Effector CD4-positive, alpha-beta T cell (primary cell): ENCODE data around the gene NAXD.
"Not testable (repeated sequence)": the region's sequence is repeated elsewhere in the genome, so short reads cannot be mapped to it uniquely, and the experiment has no call there.

Experiments
- DNase-seq: peaks from one replicate; pipeline ENCODE4 v3.0.0-alpha.2; 2020

Gene NAXD

DNA sequence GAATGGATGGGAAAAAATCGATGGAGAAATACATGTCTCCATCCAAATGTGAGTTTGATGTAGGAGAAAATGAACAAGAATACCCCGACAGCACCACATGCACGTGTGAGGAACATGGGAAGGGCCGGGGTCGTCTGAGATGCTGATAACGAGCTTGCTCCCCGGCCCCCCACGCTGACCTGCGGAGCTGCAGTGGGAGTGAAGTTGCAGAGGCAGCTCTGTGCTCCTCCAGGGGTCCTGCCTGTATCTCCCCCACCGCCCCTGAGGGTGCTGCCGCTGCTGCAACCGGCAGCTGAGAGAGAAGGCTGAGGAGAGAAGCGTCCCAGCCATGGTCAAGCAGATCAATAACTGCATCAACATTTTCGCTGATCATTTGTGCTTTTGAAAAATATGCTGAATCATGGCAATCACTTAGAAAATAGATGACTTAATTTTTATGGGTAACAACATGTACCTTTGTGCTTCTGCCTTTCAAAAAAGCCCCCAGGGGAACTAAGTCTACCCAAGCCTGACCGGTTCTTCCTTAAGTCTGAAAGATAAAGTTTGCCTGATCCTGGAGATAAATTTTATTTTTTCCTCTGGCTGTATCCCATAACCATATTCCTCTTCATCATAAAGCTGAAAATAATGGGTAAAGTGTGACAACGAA is 18.2 kb upstream of the NAXD start:
- no peak for DNase-seq

DNA sequence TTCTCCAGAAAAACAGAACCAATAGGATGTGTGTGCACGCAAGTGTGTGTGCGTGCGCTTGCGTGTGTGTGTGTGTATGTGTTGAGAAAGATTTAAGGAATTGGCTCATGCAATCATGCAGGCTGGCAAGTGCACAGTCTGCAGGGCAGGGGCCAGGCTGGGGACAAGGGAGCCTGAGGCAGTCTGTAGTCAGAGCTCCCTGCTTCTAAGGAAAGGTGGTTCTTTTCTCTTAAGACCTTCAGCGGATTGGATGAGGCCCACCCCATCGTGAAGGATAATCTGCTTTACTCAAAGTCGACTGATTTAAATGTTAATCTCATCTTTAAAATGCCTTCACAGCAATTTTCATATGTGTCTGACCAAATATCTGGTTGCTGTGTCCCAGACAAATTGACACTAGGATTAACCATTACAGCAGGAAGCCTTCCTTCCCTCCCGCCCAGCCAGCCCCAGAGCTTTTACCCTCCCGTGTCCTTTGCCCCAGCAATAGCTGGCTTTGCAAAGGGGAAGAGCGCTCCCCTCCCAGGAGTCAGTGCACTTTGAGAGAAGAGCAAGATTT is 15.0 kb upstream of the NAXD start:
- DNase-seq = no peak

DNA sequence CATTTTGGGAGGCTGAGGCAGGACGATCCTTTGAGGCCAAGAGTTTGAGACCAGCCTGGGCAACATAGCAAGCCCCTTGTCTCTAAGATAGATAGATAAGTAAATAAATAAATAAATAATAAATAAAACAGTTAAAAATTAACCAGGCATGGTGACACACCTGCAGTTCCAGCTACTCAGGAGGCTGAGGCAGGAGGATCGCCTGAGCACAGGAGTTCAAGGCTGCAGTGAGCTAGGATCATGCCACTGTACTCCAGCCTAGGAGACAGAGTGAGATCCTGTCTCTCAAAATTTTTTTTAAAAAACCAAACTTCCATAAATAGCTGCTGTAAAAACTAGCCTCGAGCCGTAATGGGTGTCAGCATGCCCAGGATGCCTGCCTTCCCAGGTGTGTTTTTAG is 14.4 kb upstream of the NAXD start:
- DNase-seq = no peak

DNA sequence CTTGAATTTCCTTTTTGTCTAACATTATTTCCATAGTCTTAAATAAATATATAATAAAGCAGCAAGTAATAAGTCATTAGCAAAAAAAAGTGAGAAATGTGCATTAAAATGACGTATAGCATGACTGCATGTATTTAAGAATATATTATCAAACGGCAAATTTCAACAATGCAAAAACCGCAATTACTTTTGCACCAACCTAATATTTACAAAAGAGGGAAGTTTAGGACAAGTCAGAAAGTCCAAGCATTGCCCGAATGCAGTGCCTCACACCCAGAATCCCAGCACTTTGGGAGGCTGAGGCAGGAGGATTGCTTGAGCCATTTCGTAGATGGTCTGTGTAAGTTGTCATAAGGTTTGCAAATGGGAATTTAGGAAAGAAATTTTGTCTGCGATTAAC is 10.2 kb upstream of the NAXD start:
- DNase-seq = no peak

DNA sequence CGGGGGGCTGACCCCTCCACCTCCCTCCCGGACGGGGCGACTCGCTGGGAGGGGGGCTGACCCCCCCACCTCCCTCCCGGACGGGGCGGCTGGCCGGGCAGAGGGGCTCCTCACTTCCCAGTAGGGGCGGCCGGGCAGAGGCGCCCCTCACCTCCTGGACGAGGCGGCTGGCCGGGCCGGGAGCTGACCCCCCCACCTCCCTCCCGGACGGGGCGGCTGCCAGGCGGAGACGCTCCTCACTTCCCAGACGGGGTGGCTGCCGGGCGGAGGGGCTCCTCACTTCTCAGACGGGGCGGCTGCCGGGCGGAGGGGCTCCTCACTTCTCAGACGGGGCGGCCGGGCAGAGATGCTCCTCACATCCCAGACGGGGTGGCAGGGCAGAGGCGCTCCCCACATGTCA is 9.1 kb upstream of the NAXD start:
- DNase-seq = not testable (repeated sequence)

DNA sequence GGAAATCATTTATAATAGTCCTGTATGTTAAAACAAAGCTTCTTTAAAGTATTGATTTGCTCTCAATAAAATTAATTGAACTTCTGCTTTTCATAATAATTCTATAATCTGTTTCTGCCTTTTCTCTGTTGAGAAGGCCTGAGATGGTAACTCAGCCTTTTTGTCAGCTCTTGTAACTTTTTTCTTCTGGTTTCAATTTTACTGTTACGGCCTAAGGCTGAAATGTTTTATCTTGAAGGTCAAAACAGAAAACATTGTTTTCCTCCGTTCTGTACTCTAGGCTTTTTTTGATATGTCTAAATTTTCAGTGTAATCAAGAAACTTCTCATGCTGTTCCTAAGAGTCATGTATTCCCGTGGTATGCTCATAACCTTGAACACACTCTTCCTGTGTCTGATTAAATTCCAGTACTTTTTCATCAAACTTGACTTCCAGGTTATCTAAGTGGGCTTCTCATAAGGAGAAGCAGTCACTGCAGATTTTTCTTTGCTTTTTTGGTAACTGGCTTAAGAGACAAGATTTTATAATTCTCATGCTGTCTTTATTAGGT is 7.6 kb upstream of the NAXD start:
- DNase-seq = no peak

DNA sequence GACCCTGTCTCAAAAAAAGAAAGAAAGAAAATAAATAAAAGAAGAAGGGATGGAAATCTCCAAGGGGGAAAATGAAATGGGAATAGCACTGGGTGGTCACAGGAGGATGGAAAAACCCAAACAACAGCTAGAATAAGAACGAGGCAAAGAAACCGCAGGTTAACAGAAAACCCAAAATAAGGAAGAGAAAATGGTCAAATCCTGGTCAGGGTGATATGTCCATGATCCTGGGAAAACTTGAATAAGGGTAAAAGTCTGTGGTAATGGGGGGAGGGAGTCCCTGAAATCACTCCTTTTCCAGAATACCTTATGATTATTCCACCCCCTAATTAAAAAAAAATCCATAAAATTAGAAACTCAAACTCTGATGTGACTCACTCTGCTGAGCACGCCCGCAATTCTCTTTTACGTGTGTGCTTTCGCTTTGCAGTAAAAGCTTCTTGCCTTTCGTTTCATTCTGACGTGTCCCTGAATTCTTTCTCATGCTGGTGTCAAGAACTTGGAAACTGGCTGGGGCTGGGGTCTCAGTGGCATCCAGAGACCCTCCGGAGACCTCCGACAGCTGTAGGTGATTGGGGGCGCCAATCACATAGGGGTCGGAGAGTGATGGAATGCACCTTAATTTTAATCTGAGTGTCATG is 4.3 kb upstream of the NAXD start:
- DNase-seq = no peak

DNA sequence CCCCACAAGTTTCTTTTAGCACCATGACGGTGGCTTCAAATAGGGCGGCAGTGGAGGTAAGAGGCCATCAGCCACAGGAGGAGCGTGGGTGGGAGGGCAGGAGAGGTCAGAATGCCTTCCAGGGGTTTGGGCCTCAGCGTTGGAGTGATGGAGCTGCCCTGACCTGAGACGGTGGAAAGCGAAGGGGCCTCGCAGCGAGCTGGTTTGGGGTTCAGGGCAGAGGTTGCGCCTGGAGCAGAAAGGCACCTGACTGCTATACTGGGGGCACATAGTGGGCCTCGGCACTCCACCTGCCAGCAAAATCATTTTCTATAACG is 382 bp upstream of the NAXD start:
- no peak for DNase-seq

DNA sequence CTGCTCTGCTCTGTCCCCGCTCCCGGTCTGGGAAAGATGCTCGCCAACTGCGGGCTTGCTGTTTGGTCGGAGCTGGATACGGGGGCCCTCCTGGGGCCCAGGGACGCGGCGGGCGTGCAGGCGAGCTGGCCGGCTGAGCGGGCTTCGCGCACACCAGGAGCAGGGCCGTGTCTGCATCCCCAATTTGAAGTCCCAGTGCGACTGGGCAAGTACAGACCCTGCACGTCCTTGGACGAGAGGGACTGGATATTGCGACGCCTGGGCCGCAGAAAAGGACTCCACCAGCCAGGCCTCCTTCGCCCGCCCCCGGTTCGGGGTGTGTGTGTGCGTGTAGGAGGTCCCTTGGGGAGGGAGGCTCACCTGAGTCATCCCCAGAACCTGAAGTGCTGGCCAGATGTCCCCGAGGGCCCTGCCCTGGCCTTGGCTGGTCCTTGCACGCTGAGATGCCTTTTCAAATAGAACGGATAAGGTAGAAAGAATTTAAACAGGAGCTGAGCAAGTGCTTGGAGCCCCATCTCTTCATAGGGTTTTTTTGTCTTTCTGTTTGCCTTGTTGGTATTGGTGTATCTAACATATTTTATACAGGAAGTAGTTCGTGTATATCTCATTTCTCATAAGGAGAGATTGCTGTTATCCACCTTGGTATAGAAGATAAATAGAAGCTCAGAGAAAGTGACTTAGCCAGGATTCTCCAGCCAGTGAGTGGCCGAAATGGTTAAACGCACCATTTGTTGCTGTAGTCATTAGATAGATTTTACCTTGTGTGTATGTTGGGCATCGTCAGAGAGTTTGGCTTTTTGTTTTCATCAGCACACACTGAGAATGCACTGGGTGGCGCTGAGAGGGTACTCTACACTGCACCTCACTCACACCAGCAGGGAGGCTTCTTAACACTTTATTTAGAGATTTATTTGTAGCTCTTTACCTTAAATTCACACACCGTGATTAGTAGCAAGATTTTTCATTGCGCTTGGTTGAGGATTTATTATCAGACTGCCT is 1.1 kb downstream of the NAXD start:
- DNase-seq = no peak

DNA sequence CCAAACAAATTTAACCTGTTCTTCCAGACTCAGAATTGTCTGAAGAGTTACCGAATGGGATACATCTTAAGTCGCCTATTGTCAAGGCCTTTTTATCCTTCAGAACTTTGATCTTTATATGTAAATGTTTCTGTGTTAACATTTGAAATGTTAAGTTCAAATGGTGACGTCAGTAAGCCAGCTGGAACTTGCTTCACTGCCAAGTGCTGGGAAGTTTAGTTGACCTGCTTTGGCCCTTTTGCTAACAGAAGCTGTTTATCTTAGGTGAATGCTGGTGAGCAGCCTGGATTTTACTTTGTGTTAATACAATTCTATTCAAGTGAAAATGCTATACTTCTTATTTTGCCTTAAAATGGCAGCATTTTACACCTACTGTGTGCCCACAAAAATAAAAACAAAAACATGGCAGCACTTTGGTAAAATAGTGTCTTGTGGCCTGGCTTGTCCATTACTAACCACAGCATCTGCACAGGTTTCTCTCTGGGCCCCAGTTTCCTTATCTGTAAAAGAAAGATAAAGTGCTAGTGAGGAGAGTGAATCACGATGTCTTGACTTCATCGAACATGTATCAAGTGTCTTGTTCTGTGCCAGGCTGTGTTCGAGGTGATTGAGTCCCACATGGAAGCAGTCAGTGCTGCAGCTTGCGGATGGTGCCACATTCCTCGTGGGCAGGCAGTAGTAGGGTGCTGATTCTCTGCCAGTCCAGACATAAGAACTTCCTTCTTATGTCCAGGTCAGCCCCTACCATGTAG is 2.2 kb downstream of the NAXD start:
- no peak for DNase-seq

DNA sequence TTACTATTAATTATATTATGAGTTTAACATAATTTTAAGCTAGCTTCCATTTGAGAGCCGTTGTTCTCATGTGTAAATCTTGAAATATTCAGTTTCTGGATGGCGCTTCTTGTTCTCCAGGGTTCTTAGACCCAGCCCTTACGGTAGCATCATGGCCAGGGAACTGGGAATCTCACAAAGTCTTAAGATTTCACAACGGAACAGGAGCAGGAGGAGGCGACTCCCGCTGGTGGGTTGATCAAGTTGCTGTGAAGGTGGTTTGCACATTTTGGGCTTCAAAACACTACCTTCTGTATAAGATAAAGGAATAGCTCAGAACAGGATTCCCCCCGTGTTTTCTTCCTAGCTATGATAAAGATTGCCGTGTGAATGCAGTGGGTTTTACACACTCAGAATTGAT is 2.8 kb downstream of the NAXD start:
- no peak for DNase-seq

DNA sequence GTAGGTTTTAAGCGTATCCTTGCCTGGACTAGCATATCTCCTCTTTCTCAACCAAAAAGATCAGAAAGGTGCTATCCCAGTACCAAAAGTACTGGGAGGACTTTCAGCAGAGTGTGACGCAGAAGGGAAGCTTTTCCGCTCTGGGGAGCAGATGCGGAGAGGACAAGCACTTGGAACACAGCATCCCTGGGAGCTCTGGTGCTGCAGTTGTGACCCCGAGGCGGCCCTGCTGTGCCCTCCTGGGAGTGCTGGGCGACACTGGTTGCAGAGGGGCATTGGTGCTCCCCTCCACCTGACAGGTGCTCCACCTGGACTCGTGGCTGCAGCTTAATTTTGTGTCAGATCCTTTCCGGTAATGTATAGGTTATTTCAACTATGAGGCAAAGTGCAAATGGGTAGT is 3.4 kb downstream of the NAXD start:
- DNase-seq = no peak

DNA sequence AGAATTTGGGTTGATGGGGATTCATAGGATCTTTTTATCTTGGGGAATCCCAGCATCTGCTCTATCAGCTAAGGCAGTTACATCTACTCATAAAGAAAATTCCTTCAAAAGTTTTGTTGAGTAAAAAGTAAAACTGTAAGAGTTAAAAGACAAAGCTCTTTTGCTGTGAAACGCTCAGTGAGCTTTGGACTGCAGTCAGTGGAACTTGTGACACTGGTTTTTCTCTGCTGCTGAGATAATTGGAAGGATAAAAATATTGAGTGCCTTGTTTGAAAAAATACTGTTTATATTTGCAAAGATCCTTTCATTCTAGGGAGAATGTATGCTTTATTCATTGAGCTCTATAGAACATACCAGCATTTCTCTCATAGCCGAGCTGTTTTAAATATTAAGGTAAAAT is 5.3 kb downstream of the NAXD start:
- no peak for DNase-seq

DNA sequence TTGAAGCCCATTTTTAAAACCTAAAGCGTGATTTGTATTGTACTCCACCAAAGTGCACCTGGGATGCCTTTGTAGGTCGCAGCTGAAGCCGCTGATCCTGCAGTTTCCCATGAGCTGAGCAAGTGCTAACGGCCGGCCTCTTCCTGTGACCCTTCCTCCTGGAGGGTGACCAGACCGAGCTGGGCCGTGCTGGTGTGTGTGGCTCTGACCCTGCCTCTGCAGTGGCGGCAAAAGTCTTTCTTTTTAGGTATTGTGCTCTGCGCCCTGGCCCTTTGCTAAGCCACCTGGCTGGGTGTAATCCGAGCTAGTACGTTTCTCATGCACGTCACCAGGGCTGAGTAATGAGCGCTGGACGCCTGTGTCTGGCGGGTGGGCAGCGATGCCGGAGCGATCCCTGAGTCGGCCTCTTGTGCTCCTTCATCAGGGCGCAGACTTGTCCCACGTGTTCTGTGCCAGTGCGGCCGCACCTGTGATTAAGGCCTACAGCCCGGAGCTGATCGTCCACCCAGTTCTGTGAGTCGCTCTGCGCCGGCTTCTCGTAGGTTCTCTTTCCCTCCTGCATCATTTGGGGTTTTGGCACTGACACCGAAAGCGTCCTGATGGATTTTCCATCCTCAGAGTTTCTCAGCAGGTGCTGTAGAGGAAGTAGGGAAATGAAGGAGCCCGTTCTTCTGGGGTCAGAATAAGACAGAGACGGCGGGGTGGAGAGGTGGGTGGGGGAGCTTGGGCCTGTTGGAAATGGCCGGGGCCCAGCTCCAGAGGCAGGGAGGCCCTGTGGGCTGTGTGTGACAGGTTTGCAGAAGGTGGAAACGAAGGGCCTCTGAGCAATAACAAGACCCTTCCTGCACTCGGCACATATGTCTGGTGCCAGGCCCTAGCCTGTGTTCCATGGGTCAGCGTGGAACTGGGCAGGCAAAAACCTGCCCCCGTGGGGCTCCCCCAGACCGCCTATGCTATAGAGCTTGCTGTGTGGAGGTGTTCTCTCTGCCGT is 9.7 kb downstream of the NAXD start:
- no peak for DNase-seq

DNA sequence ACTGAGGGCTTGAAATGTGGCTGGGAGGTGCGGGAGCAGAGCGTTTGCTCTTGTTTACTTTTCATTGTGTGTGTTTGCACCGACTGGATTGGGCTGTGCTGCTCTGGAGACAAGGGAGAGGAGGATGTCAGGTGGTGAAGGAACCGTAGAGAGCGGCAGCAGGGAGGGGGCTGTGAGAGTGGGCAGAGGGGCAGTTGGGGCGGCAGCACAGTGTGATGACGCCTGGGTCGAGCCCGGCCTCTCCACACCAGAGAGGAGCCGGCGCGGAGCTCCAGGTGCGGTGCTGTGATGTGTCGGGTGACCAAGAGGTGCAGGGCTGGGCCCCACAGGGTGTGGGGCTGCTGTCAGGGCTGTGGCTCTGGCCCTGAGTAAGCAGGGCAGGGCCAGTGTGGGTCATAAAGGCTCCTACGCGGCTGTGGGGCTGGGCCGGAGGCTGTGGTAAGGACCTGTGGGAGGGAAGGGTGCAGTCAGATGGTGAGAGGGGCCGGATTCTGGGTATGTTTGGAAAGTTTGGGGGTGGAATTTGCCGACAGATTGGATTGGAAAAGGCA is 10.5 kb downstream of the NAXD start:
- DNase-seq = no peak

DNA sequence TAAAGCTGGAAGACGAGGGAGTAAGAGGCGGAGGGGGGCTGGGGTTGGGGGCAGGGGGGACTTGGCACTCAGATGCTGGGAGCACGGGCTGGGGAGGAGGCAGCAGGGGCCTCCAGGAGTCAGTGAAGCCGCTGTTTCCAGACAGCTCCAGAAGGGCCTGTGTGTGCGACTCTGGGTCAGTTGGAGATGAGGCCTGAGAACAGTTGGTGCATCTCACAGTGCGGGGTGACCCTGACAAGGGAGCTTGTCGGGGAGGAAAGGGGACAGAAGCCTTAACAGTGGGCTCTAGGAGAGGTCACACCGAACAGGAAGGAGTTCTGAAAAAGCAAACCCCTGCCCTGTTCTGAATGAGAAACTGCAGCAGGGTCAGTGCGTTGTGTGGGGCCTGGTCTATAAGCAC is 11.2 kb downstream of the NAXD start:
- DNase-seq = no peak

DNA sequence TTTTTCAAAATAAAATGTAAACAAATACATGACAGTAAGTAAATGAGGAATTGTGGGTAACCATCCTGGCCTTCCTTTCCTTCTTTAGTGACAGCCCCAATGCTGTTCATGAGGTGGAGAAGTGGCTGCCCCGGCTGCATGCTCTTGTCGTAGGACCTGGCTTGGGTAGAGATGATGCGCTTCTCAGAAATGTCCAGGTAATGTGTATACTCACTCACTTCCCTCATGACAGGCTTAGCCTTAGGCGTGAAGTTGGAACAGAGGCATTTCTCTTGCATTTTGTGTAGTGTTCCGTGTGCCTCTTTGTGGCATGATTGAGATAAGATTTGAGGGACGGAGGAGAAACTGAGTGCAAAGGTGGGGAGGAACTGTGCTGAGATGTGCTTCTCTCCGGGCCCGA is 12.0 kb downstream of the NAXD start:
- no peak for DNase-seq

DNA sequence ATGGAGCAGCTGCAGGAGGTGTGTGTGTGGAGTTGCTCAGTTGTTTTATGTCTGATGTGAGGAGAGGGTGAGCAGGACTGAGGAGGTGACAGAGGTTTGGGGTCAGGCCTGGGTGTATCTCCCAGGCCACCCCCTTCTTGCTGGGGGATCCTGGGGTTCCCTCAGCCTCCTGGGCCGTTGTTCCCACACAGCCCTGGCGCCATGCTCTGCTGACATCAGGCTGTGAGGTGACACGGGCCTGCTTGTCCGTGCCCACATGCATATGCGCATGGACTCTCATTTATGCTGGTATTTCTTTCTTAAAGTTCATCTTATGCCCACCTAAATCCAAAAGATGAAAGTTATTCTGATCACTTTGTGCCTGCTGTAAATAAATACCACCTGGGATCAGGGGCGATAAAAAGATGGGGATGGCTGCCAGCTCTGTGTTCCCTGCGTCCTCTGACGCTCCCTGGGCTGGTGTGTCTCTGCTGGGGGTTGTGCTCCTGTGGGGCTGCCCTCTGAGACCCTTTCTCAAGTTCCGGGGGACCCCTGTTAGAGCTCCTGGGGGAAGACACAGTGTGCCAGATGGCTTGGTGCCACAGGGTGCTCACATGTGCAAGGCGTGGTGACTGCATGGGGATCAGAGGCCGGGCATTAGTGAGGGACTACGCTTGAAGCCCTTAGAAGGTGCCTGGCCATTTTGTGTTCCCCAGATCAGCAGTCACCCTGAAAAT is 12.6 kb downstream of the NAXD start:
- DNase-seq = no peak

DNA sequence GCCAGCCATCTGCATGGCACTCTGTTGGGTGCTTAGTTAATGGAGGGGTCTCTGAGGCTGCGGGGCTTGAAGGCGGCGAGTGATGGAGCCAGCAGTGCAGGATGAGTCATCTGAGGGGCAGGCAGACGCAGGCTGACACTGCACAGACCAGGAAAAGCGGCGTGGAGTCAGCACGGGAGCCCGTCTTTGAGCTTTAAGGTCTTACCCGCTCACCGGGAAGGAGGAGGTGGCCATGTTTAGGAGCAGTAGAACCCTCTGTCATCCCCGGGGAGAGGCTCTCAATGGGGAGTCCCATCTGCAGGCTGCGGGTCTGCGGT is 13.1 kb downstream of the NAXD start:
- DNase-seq = no peak

DNA sequence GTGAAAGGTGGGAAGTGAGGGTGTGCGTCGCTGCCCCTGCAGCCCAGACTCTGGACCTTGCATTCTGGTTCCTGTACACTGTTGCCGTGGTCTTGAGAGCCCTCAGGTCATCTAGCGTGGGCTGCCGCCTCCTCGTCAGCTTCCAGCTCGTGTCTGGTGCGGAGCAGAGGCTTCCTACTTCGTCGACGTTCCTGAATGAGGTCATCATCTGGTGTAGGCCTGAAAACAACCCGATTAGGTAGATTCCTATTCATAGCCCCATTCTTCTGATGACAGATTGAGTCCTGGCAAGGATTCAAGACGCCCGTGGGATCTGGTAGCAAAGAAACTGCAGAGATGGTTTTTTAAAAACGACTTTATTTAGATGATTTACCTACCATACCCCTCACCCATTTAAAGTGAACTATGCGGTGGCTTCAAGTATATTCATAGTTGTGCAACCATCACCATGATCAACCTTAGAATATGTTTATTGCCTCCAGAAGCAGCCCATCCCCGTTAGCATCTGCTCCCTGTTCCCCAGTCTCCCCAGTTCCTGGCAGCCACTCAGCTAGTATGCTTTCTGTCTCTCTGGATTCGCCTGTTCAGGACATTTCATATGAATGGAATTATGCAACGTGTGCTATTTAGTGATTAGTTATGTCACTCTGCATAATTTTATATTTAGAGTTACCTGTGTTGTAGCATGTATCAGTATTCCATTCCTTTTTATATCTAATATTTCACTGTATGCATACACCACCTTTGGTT is 13.8 kb downstream of the NAXD start:
- no peak for DNase-seq
